Ectodermal cell (in vitro differentiated cells): ENCODE measurements around the gene COL5A1.

Experiments used
- H3K27ac ChIP-seq: 2 replicates; pipeline ENCODE4 v1.7.0; 2013; ENCODE audit warnings: mild to moderate bottlenecking, low read depth, low read length; ENCODE audit not compliant: insufficient read depth, poor library complexity, severe bottlenecking
- H3K27me3 ChIP-seq: 2 replicates; pipeline ENCODE4 v1.7.0; 2013; ENCODE audit warnings: mild to moderate bottlenecking, low read length; ENCODE audit not compliant: insufficient read depth, control insufficient read depth, poor library complexity, severe bottlenecking
- H3K36me3 ChIP-seq: one replicate; pipeline ENCODE4 v1.7.0; 2013; ENCODE audit warnings: low read length; ENCODE audit not compliant: control insufficient read depth, insufficient read depth
- H3K4me1 ChIP-seq: one replicate; pipeline ENCODE4 v1.7.0; 2013; ENCODE audit warnings: low read length; ENCODE audit not compliant: control insufficient read depth, insufficient read depth
- H3K4me3 ChIP-seq: 2 replicates; pipeline ENCODE4 v1.7.0; 2013; ENCODE audit warnings: low read depth, low read length, control low read depth; ENCODE audit not compliant: insufficient read depth
- H3K9me3 ChIP-seq: 2 replicates; pipeline ENCODE4 v1.7.0; 2013; ENCODE audit warnings: mild to moderate bottlenecking, low read length, moderate library complexity; ENCODE audit not compliant: control insufficient read depth
- WGBS, 2 experiments: methylation state at CpG; one replicate each; pipeline ENCODE4 v1.1.7; 2013; ENCODE audit warnings: missing lambda C conversion rate in 2 of 2; 5-methylcytosine and 5-hydroxymethylcytosine counted together

The COL5A1 gene

DNA sequence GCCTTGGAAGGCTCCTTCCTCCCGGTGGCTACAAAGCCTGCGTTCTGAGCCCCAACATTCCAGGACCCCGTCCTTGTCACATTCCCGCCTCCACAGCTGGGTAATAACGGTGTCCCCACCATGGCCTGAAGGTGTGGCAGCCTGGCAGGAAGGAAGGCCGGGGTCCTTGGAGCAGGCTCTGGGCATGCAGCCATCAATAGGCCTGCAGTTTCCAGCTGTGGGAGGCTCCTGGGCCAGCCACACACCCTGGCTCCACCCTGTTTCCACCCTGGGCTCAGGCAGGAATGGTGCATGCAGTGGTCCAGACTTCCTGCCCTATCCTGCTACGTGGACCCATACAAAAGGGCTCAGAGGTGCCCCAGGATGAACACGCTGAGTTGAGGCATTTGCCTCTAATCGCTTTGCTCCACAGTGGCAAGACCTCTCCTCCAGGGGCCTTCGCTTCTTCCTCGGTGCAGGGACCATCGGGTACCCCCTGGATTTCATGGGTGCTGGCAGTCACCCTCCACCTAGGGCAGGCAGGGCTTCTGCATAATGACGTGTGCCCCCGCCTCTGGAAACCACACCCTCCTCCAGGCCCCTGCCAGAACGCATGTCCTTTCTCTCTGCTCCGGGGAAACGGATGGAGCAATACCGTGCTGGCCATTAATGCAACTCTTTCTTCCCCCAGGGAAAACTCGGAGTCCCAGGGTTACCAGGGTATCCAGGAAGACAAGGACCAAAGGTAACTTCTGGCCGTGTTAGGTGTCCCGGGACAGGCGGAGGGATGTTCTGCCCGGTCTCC lies 143.9 kb downstream of the COL5A1 start:
- Histone ChIP-seq H3K9me3 (no peaks in the 10 kb centered on the region), H3K27me3 (no peaks in the 10 kb centered on the region), H3K36me3 (no peaks in the 10 kb centered on the region), H3K4me3 (no peak overlapping the region), H3K4me1 (peaks cover 19% of the 10 kb centered on the region), H3K27ac (no peak overlapping the region)
- WGBS, 2 experiments: 94% methylated on average over 23 of the region's 23 CpGs

- no peak overlapping the region for H3K27ac ChIP-seq
- no peaks in the 10 kb centered on the region for H3K9me3 ChIP-seq
- no peaks in the 10 kb centered on the region for H3K36me3 ChIP-seq
- 94 to 97% methylated on average over 8 of the region's 8 CpGs for WGBS, 2 experiments
- no peak overlapping the region for H3K4me3 ChIP-seq
- peaks cover 19% of the 10 kb centered on the region for H3K4me1 ChIP-seq
- H3K27me3 ChIP-seq: no peaks in the 10 kb centered on the region
Measured at GRCh38 chr9:134787601-134788531, 146.3 kb downstream of the COL5A1 start.

- Histone ChIP-seq H3K9me3 (no peaks in the 10 kb centered on the region), H3K27ac (no peak overlapping the region), H3K4me3 (no peak overlapping the region), H3K27me3 (no peaks in the 10 kb centered on the region), H3K4me1 (peaks cover 14% of the 10 kb centered on the region), H3K36me3 (no peaks in the 10 kb centered on the region)
- WGBS, 2 experiments: 85 to 89% methylated on average over 8 of the region's 8 CpGs
Measured at GRCh38 chr9:134789168-134789567, 147.6 kb downstream of the COL5A1 start.

GRCh38 chr9:134791009-134791408 lies 149.4 kb downstream of the COL5A1 start:
- WGBS, 2 experiments: 93 to 94% methylated on average over 9 of the region's 9 CpGs
- no peaks in the 10 kb centered on the region for H3K27me3 ChIP-seq
- no peaks in the 10 kb centered on the region for H3K9me3 ChIP-seq
- H3K36me3 ChIP-seq: no peaks in the 10 kb centered on the region
- H3K27ac ChIP-seq: no peak overlapping the region
- no peaks in the 10 kb centered on the region for H3K4me1 ChIP-seq
- no peak overlapping the region for H3K4me3 ChIP-seq

GRCh38 chr9:134792627-134793026 lies 151.0 kb downstream of the COL5A1 start:
- H3K9me3 ChIP-seq: no peaks in the 10 kb centered on the region
- no peak overlapping the region for H3K4me3 ChIP-seq
- no peaks in the 10 kb centered on the region for H3K27me3 ChIP-seq
- 85 to 86% methylated on average over 21 of the region's 21 CpGs for WGBS, 2 experiments
- H3K36me3 ChIP-seq: no peaks in the 10 kb centered on the region
- H3K4me1 ChIP-seq: no peaks in the 10 kb centered on the region
- H3K27ac ChIP-seq: no peak overlapping the region

DNA sequence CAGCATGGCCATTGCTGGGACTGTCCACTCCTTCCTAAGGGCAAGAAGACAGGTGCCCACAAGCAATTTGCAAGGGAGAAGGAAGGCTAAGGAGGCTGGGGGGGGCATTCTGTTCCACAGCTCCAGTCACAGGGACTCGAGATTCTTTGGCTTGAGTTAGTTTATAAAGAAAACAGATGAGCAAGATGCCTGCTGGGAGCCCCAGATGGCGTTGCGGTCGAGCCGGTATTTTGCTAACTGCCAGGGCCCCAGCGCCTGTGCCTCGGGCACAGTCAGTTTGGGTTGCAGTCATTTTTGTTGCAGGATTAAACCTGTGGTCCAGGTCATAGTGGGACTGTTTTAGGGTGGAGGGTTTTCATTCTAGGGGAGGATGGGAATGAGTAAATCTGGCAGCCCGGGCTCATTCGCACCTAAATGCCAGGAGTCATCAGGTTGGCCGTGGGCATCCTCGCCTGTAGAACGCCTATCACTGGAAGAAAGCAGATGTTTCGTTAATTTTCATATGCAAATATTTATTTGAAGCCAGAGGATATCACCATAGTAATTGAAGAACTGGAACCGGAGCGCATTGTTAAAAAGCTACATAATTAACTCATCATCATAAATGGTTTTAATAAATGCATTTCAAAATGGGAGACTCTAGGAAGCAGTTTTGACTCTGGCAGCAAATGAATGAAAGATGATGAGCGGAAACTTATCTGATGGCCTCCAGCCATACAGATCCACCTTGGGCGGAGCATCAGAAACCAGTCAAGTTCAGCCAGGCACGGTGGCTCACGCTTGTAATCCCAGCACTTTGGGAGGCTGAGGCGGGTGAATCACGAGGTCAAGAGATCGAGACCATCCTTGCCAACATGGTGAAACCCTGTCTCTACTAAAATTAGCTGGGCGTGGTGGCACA lies 151.9 kb downstream of the COL5A1 start:
- Histone ChIP-seq H3K4me3 (no peak overlapping the region), H3K9me3 (no peaks in the 10 kb centered on the region), H3K27me3 (no peaks in the 10 kb centered on the region), H3K27ac (no peak overlapping the region), H3K4me1 (no peaks in the 10 kb centered on the region), H3K36me3 (no peaks in the 10 kb centered on the region)
- WGBS, 2 experiments: 93 to 95% methylated on average over 23 of the region's 23 CpGs

DNA sequence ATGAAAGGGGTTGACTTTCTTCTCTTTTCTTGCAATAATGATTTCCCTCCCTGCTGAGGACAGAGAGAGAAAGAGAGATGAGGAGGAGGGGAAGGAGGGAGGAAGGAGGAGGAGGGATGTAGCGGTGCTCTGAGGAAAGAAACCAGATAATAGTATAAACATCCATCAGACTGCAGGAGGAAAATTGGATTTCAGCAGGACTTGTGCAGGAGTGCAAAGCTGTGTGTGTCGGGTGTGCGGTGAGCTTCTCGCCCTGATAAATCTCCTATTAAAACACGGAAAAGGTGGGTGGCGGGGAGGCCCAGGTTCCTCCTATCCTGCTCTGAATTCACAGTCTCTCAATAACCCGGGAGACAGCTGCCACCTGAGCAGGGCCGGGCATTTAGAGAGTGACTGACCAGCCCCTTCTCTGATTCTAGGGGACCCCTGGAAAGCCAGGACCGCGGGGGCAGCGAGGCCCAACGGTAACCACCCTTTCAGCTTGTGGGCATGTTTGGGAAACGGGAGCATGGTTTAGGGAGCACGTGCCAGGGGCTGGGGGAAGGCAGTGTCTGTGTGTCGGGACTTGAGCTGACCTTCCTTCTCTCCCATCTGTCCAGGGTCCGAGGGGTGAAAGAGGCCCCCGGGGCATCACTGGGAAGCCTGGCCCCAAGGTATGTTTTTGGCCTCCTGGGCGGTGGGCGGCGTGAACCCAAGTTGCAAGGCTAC lies 153.2 kb downstream of the COL5A1 start:
- Histone ChIP-seq H3K36me3 (no peaks in the 10 kb centered on the region), H3K4me1 (no peaks in the 10 kb centered on the region), H3K27ac (no peak overlapping the region), H3K9me3 (no peaks in the 10 kb centered on the region), H3K27me3 (no peaks in the 10 kb centered on the region), H3K4me3 (no peak overlapping the region)
- WGBS, 2 experiments: 91 to 94% methylated on average over 20 of the region's 20 CpGs

DNA sequence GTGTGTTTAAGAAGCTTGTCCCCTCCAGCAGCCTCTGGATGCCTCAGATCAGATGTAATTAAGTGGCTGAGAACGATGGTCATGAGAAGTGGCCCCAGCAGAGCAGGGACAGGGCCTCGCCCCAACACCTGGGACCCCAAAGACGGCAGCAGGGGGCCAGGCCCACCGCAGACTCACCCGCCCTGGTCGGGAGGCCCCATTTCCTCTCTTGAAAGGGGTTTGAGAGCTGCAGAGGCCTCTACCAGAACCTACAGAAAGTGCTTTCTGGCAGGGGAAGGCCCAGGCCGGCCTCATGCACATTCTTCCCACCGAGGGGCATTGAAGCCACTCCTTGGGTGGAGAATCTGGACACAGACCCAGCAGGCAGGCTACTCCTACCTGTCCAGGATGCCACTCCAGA lies 153.8 kb downstream of the COL5A1 start:
- no peak overlapping the region for H3K4me3 ChIP-seq
- WGBS, 2 experiments: 90 to 91% methylated on average over 8 of the region's 8 CpGs
- no peak overlapping the region for H3K27ac ChIP-seq
- H3K36me3 ChIP-seq: no peaks in the 10 kb centered on the region
- no peaks in the 10 kb centered on the region for H3K27me3 ChIP-seq
- no peaks in the 10 kb centered on the region for H3K4me1 ChIP-seq
- H3K9me3 ChIP-seq: no peaks in the 10 kb centered on the region

- Histone ChIP-seq H3K9me3 (no peaks in the 10 kb centered on the region), H3K27ac (no peak overlapping the region), H3K36me3 (no peaks in the 10 kb centered on the region), H3K27me3 (no peaks in the 10 kb centered on the region), H3K4me3 (no peak overlapping the region), H3K4me1 (no peaks in the 10 kb centered on the region)
- 86% methylated on average over 10 of the region's 10 CpGs for WGBS, 2 experiments
Measured at GRCh38 chr9:134796882-134797281, 155.3 kb downstream of the COL5A1 start.
